ENCODE data around the gene ZCCHC10. TPM values are rescaled to one million over a fixed set of nuclear protein-coding genes. Genes with fewer than 3 reads are reported as not detected.

ZCCHC10 gene
- total and polyA plus RNA-seq, 10 of the 15 experiments (the other 5 are each of a cell fraction or from before 2014, with no cell fraction given) = 16.8 to 117 (median 53.5) TPM

- ChIA-PET SMC1A (ENCODE audit: uncharacterized antibody, unreplicated experiment) (no interaction called here), CTCF (no interaction called here), POLR2A (interaction anchor here (0.6 kb wide), 1 partner anchor 35 kb away, joined by 4 read pairs; no protein-coding TSS in a partner anchor), RAD21 (ENCODE audit: unreplicated experiment) (no interaction called here)
- H3K9ac ChIP-seq (ENCODE audit: control insufficient read depth, insufficient read depth, low read length) = no peak overlapping the region
- intact Hi-C loops (cut with micrococcal nuclease; ENCODE audit: unreplicated experiment) (no loop called here), in situ Hi-C loops (cut with MboI) (no loop called here)
- no peak for TF ChIP-seq BCLAF1 (IDR thresholded peaks at IDR 0.05)
- no peak for TF ChIP-seq ASH2L (IDR thresholded peaks at IDR 0.05; ENCODE audit: borderline replicate concordance, low read depth)
- TF ChIP-seq CREB1 (IDR thresholded peaks at IDR 0.05; ENCODE audit: low read depth) = no peak
- TF ChIP-seq BRCA1 (IDR thresholded peaks at IDR 0.05; ENCODE audit: low read depth, low read length) = no peak
- TF ChIP-seq FOXM1 (IDR thresholded peaks at IDR 0.05; ENCODE audit: low read depth, low read length) = no peak
- TF ChIP-seq NR2C2 (IDR thresholded peaks at IDR 0.05; ENCODE audit: borderline replicate concordance, control insufficient read depth, insufficient read length, low read depth) = no peak
- no peak for TF ChIP-seq MLLT1 (IDR thresholded peaks at IDR 0.05)
- no peak for TF ChIP-seq BHLHE40 (IDR thresholded peaks at IDR 0.05; ENCODE audit: borderline replicate concordance in 1 of 2, low read depth in 2 of 2, low read length in 1 of 2)
- no peak for TF ChIP-seq RAD51 (IDR thresholded peaks at IDR 0.05)
- TF ChIP-seq MAX (IDR thresholded peaks at IDR 0.05; ENCODE audit: low read depth, low read length) = no peak
- TF ChIP-seq ETV6 (conservative IDR thresholded peaks at IDR 0.05 in 1 of 2, IDR thresholded peaks at IDR 0.05 in 1 of 2; ENCODE audit: borderline replicate concordance in 1 of 2, low read depth in 1 of 2) = no peak
- no peak for TF ChIP-seq ZBED1 (IDR thresholded peaks at IDR 0.05; ENCODE audit: borderline replicate concordance)
- no peak for TF ChIP-seq MEF2A (IDR thresholded peaks at IDR 0.05; ENCODE audit: insufficient read depth, low read depth, low read length)
- TF ChIP-seq LARP7 (IDR thresholded peaks at IDR 0.05) = no peak
- no peak for TF ChIP-seq ZNF622 (IDR thresholded peaks at IDR 0.05)
- no peak for TF ChIP-seq RUNX3 (IDR thresholded peaks at IDR 0.05; ENCODE audit: low read length)
- no peak overlapping the region for H3K4me2 ChIP-seq (ENCODE audit: control insufficient read depth, insufficient read depth)
- no TSS peak for BruUV-seq (replicated peaks)
- no peaks in the 10 kb centered on the region; the same call in 1 of the 2 replicates for H3K4me1 ChIP-seq (ENCODE audit: control insufficient read depth, insufficient read depth, low read length)
- no peaks in the 10 kb centered on the region for H3K27me3 ChIP-seq (replicated peaks in 1 of 2; ENCODE audit: control insufficient read depth in 2 of 2, insufficient read depth in 2 of 2, low read length in 1 of 2)
- H3K9me3 ChIP-seq (replicated peaks; ENCODE audit: control insufficient read depth, insufficient read depth, low read length) = no peaks in the 10 kb centered on the region
- DNase-seq (ENCODE audit: low read depth, low spot score) (no peak), ATAC-seq (no peak), FAIRE-seq (no peak)
- H3K27ac ChIP-seq (ENCODE audit: control insufficient read depth, insufficient read depth) = no peak overlapping the region
- 98% methylated on average over 2 of the region's 2 CpGs for WGBS (ENCODE audit: insufficient coverage, insufficient replicate concordance, low lambda C conversion rate, missing lambda C conversion rate)
- H3K36me3 ChIP-seq (ENCODE audit: control insufficient read depth in 2 of 2, insufficient read depth in 2 of 2, low read length in 1 of 2) = peaks cover 3 to 17% of the 10 kb centered on the region in 2 experiments; a peak in 3 of 4 replicates
- no peak overlapping the region for H2AFZ ChIP-seq (ENCODE audit: control insufficient read depth, low read depth, low read length)
- no peak overlapping the region for H3K4me3 ChIP-seq
- 0 out of 2 replicates have a peak, but pooled peaks cover 2% of the 10 kb centered on the region for H4K20me1 ChIP-seq (ENCODE audit: control insufficient read depth, insufficient read depth)
- H3K79me2 ChIP-seq (ENCODE audit: control insufficient read depth, insufficient read depth, low read length) = peaks cover 30% of the 10 kb centered on the region
Observed at GRCh38 chr5:133066045-133066444, 39.7 kb upstream of the ZCCHC10 start.
